ENCODE data around the gene PSMB5.

Gene PSMB5

GRCh38 chr14:23057757-23058653 lies 23.3 kb upstream of the PSMB5 start (continued):
- TF ChIP-seq ZNF2 (tag by site-specific recombination; IDR thresholded peaks at IDR 0.05), result peak; percentile 96
- TF ChIP-seq WT1 (tag by site-specific recombination; IDR thresholded peaks at IDR 0.05), result 0 out of 2 replicates have a peak, but pooled peaks have one; percentile 14
- TF ChIP-seq PRDM6 (tag by site-specific recombination; IDR thresholded peaks at IDR 0.05), result no peak
- no peak for TF ChIP-seq ZNF830 (tag by site-specific recombination; IDR thresholded peaks at IDR 0.05; ENCODE audit: low read depth)
- TF ChIP-seq PATZ1 (tag by site-specific recombination; IDR thresholded peaks at IDR 0.05), result peak; percentile 76; the same call in 1 of the 2 replicates
- no peak for TF ChIP-seq ZNF837 (tag by site-specific recombination; IDR thresholded peaks at IDR 0.05)
- TF ChIP-seq KLF16 (tag by site-specific recombination; IDR thresholded peaks at IDR 0.05), result peak; percentile 69; the same call in 1 of the 2 replicates
- peak; percentile 98 for TF ChIP-seq ZNF121 (tag by site-specific recombination; IDR thresholded peaks at IDR 0.05)
- peak; percentile 35; the same call in 1 of the 2 replicates for TF ChIP-seq TRIM28 (IDR thresholded peaks at IDR 0.05; ENCODE audit: borderline replicate concordance, low read length)
- TF ChIP-seq GLIS2 (tag by site-specific recombination; IDR thresholded peaks at IDR 0.05), result peak; percentile 91
- peak; percentile 96 for TF ChIP-seq ZBTB8A (tag by site-specific recombination; IDR thresholded peaks at IDR 0.05)
- peak; percentile 99 for TF ChIP-seq ZNF600 (tag by site-specific recombination; IDR thresholded peaks at IDR 0.05)
- peak; percentile 78 for TF ChIP-seq ZNF629 (tag by site-specific recombination; IDR thresholded peaks at IDR 0.05)
- TF ChIP-seq ZNF394 (tag by site-specific recombination; IDR thresholded peaks at IDR 0.05; ENCODE audit: borderline replicate concordance), result peak; percentile 56; the same call in 1 of the 2 replicates
- TF ChIP-seq ZNF24 (tag by site-specific recombination; IDR thresholded peaks at IDR 0.05), result peak; percentile 71; the same call in 1 of the 2 replicates
- no peak for TF ChIP-seq ZNF19 (tag by site-specific recombination; IDR thresholded peaks at IDR 0.05; ENCODE audit: low read depth)
- no peak for TF ChIP-seq ZNF404 (tag by site-specific recombination; IDR thresholded peaks at IDR 0.05)
- peak; percentile 96 for TF ChIP-seq IKZF3 (tag by site-specific recombination; IDR thresholded peaks at IDR 0.05)
- 0 out of 2 replicates have a peak, but pooled peaks have one; percentile 16 for TF ChIP-seq ZNF596 (tag by site-specific recombination; IDR thresholded peaks at IDR 0.05)
- TF ChIP-seq ZNF558 (tag by site-specific recombination; IDR thresholded peaks at IDR 0.05), result no peak
- peak; percentile 66 for TF ChIP-seq ZNF341 (tag by site-specific recombination; IDR thresholded peaks at IDR 0.05; ENCODE audit: low read depth)
- TF ChIP-seq ZNF610 (tag by site-specific recombination; IDR thresholded peaks at IDR 0.05; ENCODE audit: borderline replicate concordance), result peak; percentile 64; the same call in 1 of the 2 replicates
- 0 out of 2 replicates have a peak, but pooled peaks have one; percentile 32 for TF ChIP-seq GFI1B (tag by site-specific recombination; IDR thresholded peaks at IDR 0.05)
- TF ChIP-seq ZNF514 (tag by site-specific recombination; IDR thresholded peaks at IDR 0.05), result no peak

Data from HEK293 (cell line).